Bone marrow (tissue), 2 donors: ENCODE results near the gene TBC1D30.

ENCODE experiments used
- DNase-seq, 2 donors: peaks; one replicate each; lab custom pipeline; 2025; lab: John Stamatoyannopoulos, UW

TBC1D30 gene

GRCh38 chr12:64912516-64913255 is 88.2 kb downstream of the TBC1D30 start:
- DNase-seq: no peak

- no peak for DNase-seq
Measured at GRCh38 chr12:64915242-64915641, 90.8 kb downstream of the TBC1D30 start.

GRCh38 chr12:64916411-64917261 is 92.2 kb downstream of the TBC1D30 start:
- DNase-seq: no peak

- DNase-seq: no peak
Measured at GRCh38 chr12:64918344-64918743, 93.9 kb downstream of the TBC1D30 start.

GRCh38 chr12:64918801-64919200 is 94.4 kb downstream of the TBC1D30 start:
- DNase-seq: no peak

- no peak for DNase-seq
Measured at GRCh38 chr12:64922853-64923252, 98.4 kb downstream of the TBC1D30 start.

- DNase-seq: no peak
Measured at GRCh38 chr12:64923536-64923935, 99.1 kb downstream of the TBC1D30 start.
